RKO (cell line): ENCODE data around the gene PRRT4.

Experiments
- DNase-seq: peaks from one replicate; pipeline ENCODE4 v3.0.0-alpha.2; 2016; ENCODE audit warnings: low spot score

PRRT4 gene

GRCh38 chr7:128395748-128396147 is 34.3 kb upstream of the PRRT4 start:
- DNase-seq: no peak

- no peak for DNase-seq
Observed at GRCh38 chr7:128394904-128395496, 33.5 kb upstream of the PRRT4 start.

GRCh38 chr7:128393526-128394330 is 32.2 kb upstream of the PRRT4 start:
- no peak for DNase-seq

GRCh38 chr7:128392446-128393327 is 31.2 kb upstream of the PRRT4 start:
- no peak for DNase-seq

- no peak for DNase-seq
Observed at GRCh38 chr7:128391805-128392204, 30.3 kb upstream of the PRRT4 start.

GRCh38 chr7:128390871-128391565 is 29.5 kb upstream of the PRRT4 start:
- DNase-seq: no peak

- no peak for DNase-seq
Observed at GRCh38 chr7:128389618-128390329, 28.3 kb upstream of the PRRT4 start.

- DNase-seq: no peak
Observed at GRCh38 chr7:128389085-128389617, 27.7 kb upstream of the PRRT4 start.

GRCh38 chr7:128388145-128388485 is 26.6 kb upstream of the PRRT4 start:
- no peak for DNase-seq

GRCh38 chr7:128387216-128388144 is 26.0 kb upstream of the PRRT4 start:
- DNase-seq: peak; percentile 80

GRCh38 chr7:128385988-128386925 is 24.8 kb upstream of the PRRT4 start:
- DNase-seq: no peak

- DNase-seq: no peak
Observed at GRCh38 chr7:128384726-128385125, 23.2 kb upstream of the PRRT4 start.

- DNase-seq: peak; percentile 65
Observed at GRCh38 chr7:128383776-128384175, 22.3 kb upstream of the PRRT4 start.

GRCh38 chr7:128381161-128381821 is 19.8 kb upstream of the PRRT4 start:
- DNase-seq: no peak

GRCh38 chr7:128380483-128381106 is 19.1 kb upstream of the PRRT4 start:
- no peak for DNase-seq

GRCh38 chr7:128379900-128380479 is 18.5 kb upstream of the PRRT4 start:
- DNase-seq: no peak

- no peak for DNase-seq
Observed at GRCh38 chr7:128378637-128379036, 17.1 kb upstream of the PRRT4 start.

GRCh38 chr7:128376077-128376476 is 14.6 kb upstream of the PRRT4 start:
- DNase-seq: no peak
